HG02970 (cell line): ENCODE results near the gene REV1.
"Not testable (repeated sequence)": the region's sequence is repeated elsewhere in the genome, so short reads cannot be mapped to it uniquely, and the experiment has no call there.

Experiments
- ATAC-seq: cut with Tn5 transposase; IDR thresholded peaks from one replicate; pipeline ENCODE4 v1.9.1; 2021; ENCODE audit warnings: mild to moderate bottlenecking, moderate library complexity, moderate number of reproducible peaks; ENCODE audit not compliant: unreplicated experiment, low FRiP score

Gene REV1

GRCh38 chr2:99489761-99490622 is at the start of gene REV1:
Gene REV1, minus strand, starts transcription at chr2:99490017. Its CDS starts 25,042 bp downstream, at chr2:99464975.
- ATAC-seq = peak; percentile 86

- no peak for ATAC-seq
Measured at GRCh38 chr2:99537910-99538485, 48.2 kb upstream of the REV1 start.

GRCh38 chr2:99524056-99524455 is 34.2 kb upstream of the REV1 start:
- ATAC-seq = no peak

- no peak for ATAC-seq
Measured at GRCh38 chr2:99522157-99522556, 32.3 kb upstream of the REV1 start.

- no peak for ATAC-seq
Measured at GRCh38 chr2:99520813-99521212, 31.0 kb upstream of the REV1 start.

GRCh38 chr2:99520195-99520594 is 30.4 kb upstream of the REV1 start:
- no peak for ATAC-seq

GRCh38 chr2:99514357-99514756 is 24.5 kb upstream of the REV1 start:
- no peak for ATAC-seq

- ATAC-seq = no peak
Measured at GRCh38 chr2:99512181-99512591, 22.4 kb upstream of the REV1 start.

GRCh38 chr2:99509387-99509786 is 19.6 kb upstream of the REV1 start:
- no peak for ATAC-seq

GRCh38 chr2:99507937-99508818 is 18.4 kb upstream of the REV1 start:
- ATAC-seq = no peak

- ATAC-seq = no peak
Measured at GRCh38 chr2:99504844-99505584, 15.2 kb upstream of the REV1 start.

GRCh38 chr2:99503662-99504416 is 14.0 kb upstream of the REV1 start:
- not testable (repeated sequence) for ATAC-seq

GRCh38 chr2:99496021-99496420 is 6.2 kb upstream of the REV1 start:
- ATAC-seq = no peak

- ATAC-seq = no peak
Measured at GRCh38 chr2:99495115-99495860, 5.5 kb upstream of the REV1 start.

- ATAC-seq = no peak
Measured at GRCh38 chr2:99492721-99493120, 2.9 kb upstream of the REV1 start.

GRCh38 chr2:99490623-99491461 is 1.0 kb upstream of the REV1 start:
- ATAC-seq = no peak

GRCh38 chr2:99489063-99489760 is 605 bp downstream of the REV1 start:
- ATAC-seq = peak; percentile 38
